VCaP (cell line): ENCODE data around the gene HERC6.

ENCODE experiments used
- H3K27ac ChIP-seq: fragments of 450-650 bp; 2 replicates; pipeline ENCODE4 v1.5.1; 2017
- CTCF ChIP-seq: fragments of 450-650 bp; conservative IDR thresholded peaks from 2 replicates; pipeline ENCODE4 v1.5.1; 2017; ENCODE audit warnings: mild to moderate bottlenecking, moderate library complexity

HERC6 gene

GRCh38 chr4:88396681-88397080 lies 18.0 kb downstream of the HERC6 start:
- H3K27ac ChIP-seq = no peak overlapping the region
- TF ChIP-seq CTCF = no peak

- no peak overlapping the region for H3K27ac ChIP-seq
- TF ChIP-seq CTCF = no peak
Measured at GRCh38 chr4:88398381-88398780, 19.7 kb downstream of the HERC6 start.

GRCh38 chr4:88409206-88409605 lies 30.6 kb downstream of the HERC6 start:
- no peak for TF ChIP-seq CTCF
- H3K27ac ChIP-seq = no peak overlapping the region

GRCh38 chr4:88409789-88410188 lies 31.1 kb downstream of the HERC6 start:
- no peak for TF ChIP-seq CTCF

GRCh38 chr4:88411491-88412096 lies 32.9 kb downstream of the HERC6 start:
- no peak for TF ChIP-seq CTCF
- H3K27ac ChIP-seq = peak overlapping the region; percentile 39

More at GRCh38 chr4:88409789-88410188, 31.1 kb downstream of the HERC6 start:
- H3K27ac ChIP-seq = no peak overlapping the region

- TF ChIP-seq CTCF = no peak
- H3K27ac ChIP-seq = no peak overlapping the region
Measured at GRCh38 chr4:88413801-88414200, 35.1 kb downstream of the HERC6 start.

GRCh38 chr4:88414755-88415154 lies 36.1 kb downstream of the HERC6 start:
- H3K27ac ChIP-seq = no peak overlapping the region
- no peak for TF ChIP-seq CTCF

GRCh38 chr4:88415982-88416381 lies 37.3 kb downstream of the HERC6 start:
- no peak overlapping the region for H3K27ac ChIP-seq
- no peak for TF ChIP-seq CTCF
